ENCODE data around the gene CCDC159. TPM values are rescaled to one million over a fixed set of nuclear protein-coding genes. Genes with fewer than 3 reads are reported as not detected.

The CCDC159 gene
- total and polyA plus RNA-seq, 2 donors (not counting 1 experiment from before 2014, with no cell fraction given): 57.5 to 128 TPM

DNA sequence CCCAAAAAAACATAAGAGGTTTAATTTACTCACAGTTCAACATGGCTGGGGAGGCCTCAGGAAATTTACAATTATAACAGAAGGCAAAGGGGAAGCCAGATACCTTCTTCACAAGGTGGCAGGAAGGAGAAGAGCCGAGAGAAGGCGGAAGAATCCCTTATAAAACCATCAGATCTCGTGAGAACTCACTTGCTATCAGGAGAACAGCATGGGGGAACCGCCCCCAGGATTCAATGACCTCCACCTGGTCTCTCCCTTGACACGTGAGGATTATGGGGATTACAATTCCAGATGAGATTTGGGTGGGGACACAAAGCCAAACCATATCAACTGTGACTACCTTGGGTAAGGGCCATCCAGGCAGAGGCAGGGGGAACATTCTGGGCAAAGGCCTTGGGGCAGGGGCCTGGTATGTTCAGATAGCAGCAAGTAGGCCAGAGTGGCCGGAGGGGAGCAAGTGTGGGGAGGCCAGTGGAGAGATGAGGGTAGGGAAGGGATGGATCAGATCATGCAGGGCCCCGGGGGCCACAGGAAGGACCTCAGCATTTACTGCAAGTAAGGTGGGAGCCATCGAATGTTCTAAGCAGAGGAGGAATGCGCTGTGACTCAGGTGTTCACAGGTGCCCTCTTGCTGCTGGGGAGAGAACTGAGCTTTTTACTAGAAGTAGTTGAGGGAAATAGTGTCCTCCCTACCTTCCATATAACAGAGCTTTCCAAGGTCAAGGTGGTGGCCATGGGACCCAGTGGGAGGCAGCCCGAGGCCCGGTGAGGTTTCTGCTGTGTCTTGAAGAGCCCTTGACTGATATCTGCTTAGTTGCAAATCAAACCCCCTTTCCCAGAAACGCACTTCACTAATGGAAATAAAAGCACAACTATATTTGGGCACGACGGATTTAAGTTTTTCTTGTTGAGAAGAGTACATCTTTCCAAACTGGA lies 24.9 kb upstream of the CCDC159 start:
- Histone ChIP-seq H3K4me2 (replicated peaks; ENCODE audit: low read depth, low read length, poor library complexity, severe bottlenecking) (peak overlapping the region; percentile 42), H3K27me3 (replicated peaks in 1 of 4; ENCODE audit: control extremely low read depth in 1 of 4, control insufficient read depth in 3 of 4, insufficient read depth in 4 of 4, low read length in 3 of 4) (peaks cover 0 to 5% (median 0%) of the 10 kb centered on the region in 4 experiments), H3K9me3 (ENCODE audit: control extremely low read depth in 1 of 3, control insufficient read depth in 2 of 3, insufficient read depth in 1 of 3, low read length in 2 of 3) (peaks cover 0 to 5% (median 0%) of the 10 kb centered on the region in 3 donors), H4K20me1 (ENCODE audit: control insufficient read depth, insufficient read depth, low read length, poor library complexity, severe bottlenecking) (no peaks in the 10 kb centered on the region), H3K27ac (ENCODE audit: low read length in 2 of 2) (no peak overlapping the region), H3K36me3 (replicated peaks in 1 of 2; ENCODE audit: control extremely low read depth in 1 of 2, control insufficient read depth in 1 of 2, extremely low read depth in 1 of 2, insufficient read depth in 2 of 2, low read length in 1 of 2) (peaks cover 0 to 1% of the 10 kb centered on the region in 2 experiments), H3K79me2 (ENCODE audit: control insufficient read depth, insufficient read depth, low read length) (no peaks in the 10 kb centered on the region), H3K9ac (ENCODE audit: low read length) (no peak overlapping the region), H2AFZ (ENCODE audit: insufficient read depth, low read depth, low read length, poor library complexity, severe bottlenecking) (no peak overlapping the region), H3K4me1 (ENCODE audit: control insufficient read depth in 2 of 2, insufficient read depth in 2 of 2, low read length in 2 of 2) (peaks cover 31 to 51% of the 10 kb centered on the region in 2 donors), H3K4me3 (ENCODE audit: control extremely low read depth in 1 of 5, extremely low read depth in 1 of 5, insufficient read depth in 1 of 5, low read depth in 2 of 5, low read length in 4 of 5) (peak overlapping the region in 1 of 5 experiments; percentile 55)
- Mint-ChIP-seq H3K27ac (peak overlapping the region; percentile 20), H3K4me1 (peaks cover 43% of the 10 kb centered on the region), H3K9me3 (ENCODE audit: insufficient read depth) (no peaks in the 10 kb centered on the region), H3K4me3 (no peak overlapping the region), H3K27me3 (no peaks in the 10 kb centered on the region)
- ATAC-seq (ENCODE audit: low read depth): no peak
- WGBS (ENCODE audit: insufficient coverage): 92% methylated on average over 2 of the region's 14 CpGs
- TF ChIP-seq, protein P1, sequence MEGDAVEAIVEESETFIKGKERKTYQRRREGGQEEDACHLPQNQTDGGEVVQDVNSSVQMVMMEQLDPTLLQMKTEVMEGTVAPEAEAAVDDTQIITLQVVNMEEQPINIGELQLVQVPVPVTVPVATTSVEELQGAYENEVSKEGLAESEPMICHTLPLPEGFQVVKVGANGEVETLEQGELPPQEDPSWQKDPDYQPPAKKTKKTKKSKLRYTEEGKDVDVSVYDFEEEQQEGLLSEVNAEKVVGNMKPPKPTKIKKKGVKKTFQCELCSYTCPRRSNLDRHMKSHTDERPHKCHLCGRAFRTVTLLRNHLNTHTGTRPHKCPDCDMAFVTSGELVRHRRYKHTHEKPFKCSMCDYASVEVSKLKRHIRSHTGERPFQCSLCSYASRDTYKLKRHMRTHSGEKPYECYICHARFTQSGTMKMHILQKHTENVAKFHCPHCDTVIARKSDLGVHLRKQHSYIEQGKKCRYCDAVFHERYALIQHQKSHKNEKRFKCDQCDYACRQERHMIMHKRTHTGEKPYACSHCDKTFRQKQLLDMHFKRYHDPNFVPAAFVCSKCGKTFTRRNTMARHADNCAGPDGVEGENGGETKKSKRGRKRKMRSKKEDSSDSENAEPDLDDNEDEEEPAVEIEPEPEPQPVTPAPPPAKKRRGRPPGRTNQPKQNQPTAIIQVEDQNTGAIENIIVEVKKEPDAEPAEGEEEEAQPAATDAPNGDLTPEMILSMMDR (IDR thresholded peaks at IDR 0.05): no peak
- TF ChIP-seq EZH2 (IDR thresholded peaks at IDR 0.05; ENCODE audit: borderline replicate concordance, insufficient read depth, low read depth, low read length, poor library complexity, severe bottlenecking): no peak
- no peak for DNase-seq
- ChIA-PET CTCF (interaction anchor here (0.7 to 2.1 kb wide), 3 partner anchors 23 to 61 kb away, joined by 3 to 6 read pairs (median 4); no protein-coding TSS in a partner anchor), POLR2A (interaction anchor here (0.7 kb wide), 1 partner anchor 38 kb away, joined by 4 read pairs; no protein-coding TSS in a partner anchor)
- intact Hi-C loops (cut with micrococcal nuclease): no loop called here

Measured in B cell (primary cell).